Mucosa of rectum (tissue), 2 donors: Measurements from ENCODE around the gene OR10A3.

ENCODE experiments used
- H3K27ac ChIP-seq, 2 donors: one replicate each; pipeline ENCODE4 v1.7.0; 2013; ENCODE audit warnings: inconsistent platforms in 2 of 2, low read depth in 2 of 2, low read length in 2 of 2
- H3K27me3 ChIP-seq, 2 donors: one replicate each; pipeline ENCODE4 v1.7.0; 2013; ENCODE audit warnings: low read length in 2 of 2; ENCODE audit not compliant: control insufficient read depth in 2 of 2, insufficient read depth in 2 of 2
- H3K36me3 ChIP-seq, 2 donors: one replicate each; pipeline ENCODE4 v1.7.0; 2013; ENCODE audit warnings: low read length in 2 of 2; ENCODE audit not compliant: control insufficient read depth in 2 of 2, insufficient read depth in 2 of 2
- H3K4me1 ChIP-seq, 2 donors: one replicate each; pipeline ENCODE4 v1.7.0; 2013; ENCODE audit warnings: low read length in 2 of 2, mild to moderate bottlenecking in 1 of 2; ENCODE audit not compliant: control insufficient read depth in 2 of 2, insufficient read depth in 2 of 2
- H3K4me3 ChIP-seq, 2 donors: one replicate each; pipeline ENCODE4 v1.7.0; 2013; ENCODE audit warnings: low read length in 2 of 2
- H3K9ac ChIP-seq, 2 donors: one replicate each; pipeline ENCODE4 v1.7.0; 2013; ENCODE audit warnings: low read length in 2 of 2, low read depth in 1 of 2, mild to moderate bottlenecking in 1 of 2
- H3K9me3 ChIP-seq, 2 donors: one replicate each; pipeline ENCODE4 v1.7.0; 2013; ENCODE audit warnings: low read length in 2 of 2; ENCODE audit not compliant: control insufficient read depth in 2 of 2
- donor health status: healthy.
- donor health status: Normal muscosa, but diverticular disease.

Gene OR10A3

DNA sequence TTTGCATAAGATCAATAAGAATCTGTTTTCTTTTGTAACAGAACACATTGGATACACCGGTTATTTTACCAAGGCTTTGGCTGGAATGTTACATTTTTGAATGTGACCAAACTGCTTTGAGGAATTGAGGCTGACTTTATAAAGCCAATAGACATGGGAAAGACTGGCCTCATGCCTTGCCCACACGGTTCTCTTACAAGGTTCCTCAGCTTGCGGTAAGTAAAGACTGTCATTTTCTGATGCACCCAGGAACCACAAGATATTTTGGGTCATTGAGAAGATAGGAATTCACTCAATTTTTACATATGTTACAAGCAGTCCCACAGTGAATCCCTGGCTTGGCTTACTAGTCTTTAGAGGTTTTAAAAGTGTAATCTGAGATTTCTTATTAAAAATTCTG, 34.4 kb downstream of the OR10A3 start:
- Histone ChIP-seq H3K36me3 (no peaks in the 10 kb centered on the region), H3K27me3 (no peaks in the 10 kb centered on the region), H3K27ac (no peak overlapping the region), H3K9me3 (no peaks in the 10 kb centered on the region), H3K9ac (no peak overlapping the region), H3K4me3 (no peak overlapping the region), H3K4me1 (peaks cover 0 to 5% of the 10 kb centered on the region in 2 donors)

DNA sequence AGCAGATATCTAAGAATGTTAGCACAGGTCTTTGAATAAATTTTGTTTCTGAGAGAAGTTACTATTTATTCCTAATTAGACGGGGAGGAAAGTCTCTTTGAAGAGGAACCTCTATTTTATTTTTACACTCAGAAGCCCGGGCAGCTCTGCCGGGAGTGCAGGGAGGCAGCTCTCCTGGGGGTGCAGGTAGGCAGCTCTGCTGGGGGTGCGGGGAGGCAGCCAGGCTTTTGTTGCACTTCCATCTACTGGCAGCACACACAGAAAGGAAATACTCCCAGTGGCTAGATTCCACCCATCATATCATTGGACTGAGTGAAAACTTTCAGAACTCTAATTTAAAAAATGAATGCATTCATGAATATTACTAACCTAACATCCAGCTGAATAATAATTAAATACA, 35.0 kb downstream of the OR10A3 start:
- H3K9me3 ChIP-seq = no peaks in the 10 kb centered on the region
- H3K27me3 ChIP-seq = no peaks in the 10 kb centered on the region
- H3K36me3 ChIP-seq = no peaks in the 10 kb centered on the region
- no peak overlapping the region for H3K27ac ChIP-seq
- H3K4me1 ChIP-seq = peaks cover 0 to 8% of the 10 kb centered on the region in 2 donors
- no peak overlapping the region for H3K4me3 ChIP-seq
- no peak overlapping the region for H3K9ac ChIP-seq

GRCh38 chr11:7905961-7906429, 35.5 kb downstream of the OR10A3 start:
- H3K27me3 ChIP-seq = no peaks in the 10 kb centered on the region
- H3K4me3 ChIP-seq = no peak overlapping the region
- H3K36me3 ChIP-seq = no peaks in the 10 kb centered on the region
- no peaks in the 10 kb centered on the region for H3K9me3 ChIP-seq
- no peak overlapping the region for H3K9ac ChIP-seq
- H3K27ac ChIP-seq = no peak overlapping the region
- peaks cover 3 to 11% of the 10 kb centered on the region in 2 donors for H3K4me1 ChIP-seq

DNA sequence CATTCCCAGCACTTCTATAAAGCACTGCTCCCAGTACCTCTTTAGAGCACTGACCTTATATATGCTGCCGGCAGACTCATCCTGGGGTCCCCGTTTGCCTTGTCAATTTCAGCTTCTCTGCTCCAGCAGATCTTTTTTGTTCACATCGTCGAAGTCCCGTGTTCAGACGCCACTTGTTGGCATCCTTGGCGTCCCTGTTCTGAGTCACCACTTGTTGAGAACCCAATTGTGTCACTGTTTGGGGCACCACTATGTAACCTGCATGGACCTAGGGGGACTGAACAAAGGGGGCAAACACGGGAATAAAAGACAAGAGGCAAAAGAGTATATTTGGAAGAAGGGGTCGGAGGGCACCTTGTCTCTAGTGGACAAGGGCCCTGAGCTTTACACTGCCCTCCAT, 36.0 kb downstream of the OR10A3 start:
- no peaks in the 10 kb centered on the region for H3K9me3 ChIP-seq
- H3K4me1 ChIP-seq = peaks cover 6 to 13% of the 10 kb centered on the region in 2 donors
- no peak overlapping the region for H3K9ac ChIP-seq
- no peak overlapping the region for H3K27ac ChIP-seq
- no peaks in the 10 kb centered on the region for H3K36me3 ChIP-seq
- H3K27me3 ChIP-seq = no peaks in the 10 kb centered on the region
- H3K4me3 ChIP-seq = no peak overlapping the region

DNA sequence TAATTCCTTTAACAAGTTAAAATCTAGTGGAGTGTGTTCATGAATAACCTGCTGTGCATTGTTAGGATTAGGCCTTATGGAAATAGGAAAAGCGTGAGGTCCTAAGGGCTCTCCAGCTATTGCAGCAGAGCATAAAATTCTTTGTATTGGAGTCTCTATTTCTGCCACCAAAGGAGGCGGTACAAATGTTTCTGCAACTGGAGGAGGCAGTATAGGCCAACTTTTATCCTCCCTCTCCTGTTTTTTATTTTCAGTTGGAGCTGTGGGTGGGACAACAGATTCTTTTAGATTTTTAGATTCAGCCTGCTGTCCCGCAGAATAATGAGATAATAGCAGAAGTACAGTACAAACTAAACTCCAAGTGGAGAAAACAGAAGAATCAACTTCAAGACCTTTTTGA, 36.6 kb downstream of the OR10A3 start:
- Histone ChIP-seq H3K9me3 (no peaks in the 10 kb centered on the region), H3K4me3 (no peak overlapping the region), H3K27me3 (no peaks in the 10 kb centered on the region), H3K36me3 (no peaks in the 10 kb centered on the region), H3K9ac (no peak overlapping the region), H3K27ac (no peak overlapping the region), H3K4me1 (peaks cover 6 to 13% of the 10 kb centered on the region in 2 donors)

DNA sequence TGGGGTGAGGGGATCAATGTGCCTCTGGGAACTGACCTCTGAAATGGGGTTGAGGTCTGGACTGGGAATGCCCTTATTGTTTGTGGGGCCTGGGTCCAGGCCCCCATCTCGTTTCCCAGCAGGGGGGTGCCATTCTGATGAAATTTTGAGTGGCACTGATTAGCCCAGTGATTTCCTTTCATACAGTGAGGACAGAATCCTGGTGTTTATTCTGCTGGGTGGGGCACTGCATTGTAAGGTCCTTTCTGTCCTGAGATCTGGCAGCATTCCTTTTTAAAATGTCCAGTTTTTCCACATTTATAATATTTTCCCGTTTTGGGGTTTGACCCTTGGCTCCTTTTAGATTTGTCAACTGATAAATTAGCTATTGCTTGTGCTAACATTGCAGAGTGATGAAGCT, 37.6 kb downstream of the OR10A3 start:
- Histone ChIP-seq H3K9ac (peak overlapping the region in 1 of 2 donors; percentile 17), H3K27ac (peak overlapping the region in 1 of 2 donors; percentile 20), H3K4me3 (no peak overlapping the region)

DNA sequence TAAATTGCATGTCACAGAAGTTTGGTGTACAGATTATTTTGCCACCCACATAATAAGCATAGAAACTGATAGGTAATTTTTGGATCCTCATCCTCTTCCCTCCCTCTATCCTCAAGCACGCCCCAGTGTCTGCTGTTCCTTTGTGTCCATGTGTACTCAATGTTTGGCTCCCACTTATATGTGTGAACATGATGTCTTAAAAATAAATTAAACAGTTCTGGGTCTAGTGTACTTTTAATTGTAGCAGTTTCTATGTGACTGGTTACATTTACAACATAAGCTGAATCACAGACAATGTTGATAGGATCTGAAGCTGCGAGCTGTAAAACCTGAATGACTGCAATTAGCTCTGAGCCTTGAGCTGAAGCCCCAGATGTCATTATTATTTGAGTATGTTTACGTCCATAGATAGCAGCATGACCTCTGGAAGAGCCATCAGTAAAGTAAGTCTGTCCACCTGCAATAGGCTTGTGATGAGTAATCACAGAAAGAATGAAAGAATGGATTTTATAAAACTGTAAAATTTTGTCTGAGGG, 40.1 kb downstream of the OR10A3 start:
- Histone ChIP-seq H3K4me3 (no peak overlapping the region), H3K9me3 (no peaks in the 10 kb centered on the region), H3K27me3 (no peaks in the 10 kb centered on the region), H3K9ac (no peak overlapping the region), H3K27ac (no peak overlapping the region), H3K36me3 (no peaks in the 10 kb centered on the region), H3K4me1 (peaks cover 6 to 13% of the 10 kb centered on the region in 2 donors)

More for the DNA sequence above, 37.6 kb downstream of the OR10A3 start:
- Histone ChIP-seq H3K27me3 (no peaks in the 10 kb centered on the region), H3K4me1 (peaks cover 6 to 13% of the 10 kb centered on the region in 2 donors), H3K9me3 (no peaks in the 10 kb centered on the region), H3K36me3 (no peaks in the 10 kb centered on the region)

GRCh38 chr11:7900686-7901085, 40.8 kb downstream of the OR10A3 start:
- Histone ChIP-seq H3K9ac (no peak overlapping the region), H3K4me3 (no peak overlapping the region), H3K4me1 (peaks cover 6 to 12% of the 10 kb centered on the region in 2 donors), H3K27ac (no peak overlapping the region), H3K27me3 (no peaks in the 10 kb centered on the region), H3K9me3 (no peaks in the 10 kb centered on the region), H3K36me3 (no peaks in the 10 kb centered on the region)

- Histone ChIP-seq H3K27me3 (no peaks in the 10 kb centered on the region), H3K4me3 (no peak overlapping the region), H3K9ac (no peak overlapping the region), H3K36me3 (no peaks in the 10 kb centered on the region), H3K27ac (no peak overlapping the region), H3K9me3 (no peaks in the 10 kb centered on the region), H3K4me1 (peaks cover 6 to 13% of the 10 kb centered on the region in 2 donors)
These were observed 42.1 kb downstream of the OR10A3 start for GRCh38 chr11:7899418-7899817.

GRCh38 chr11:7898666-7899283, 42.7 kb downstream of the OR10A3 start:
- no peak overlapping the region for H3K27ac ChIP-seq
- H3K4me1 ChIP-seq = peaks cover 6 to 12% of the 10 kb centered on the region in 2 donors
- H3K9me3 ChIP-seq = no peaks in the 10 kb centered on the region
- no peaks in the 10 kb centered on the region for H3K27me3 ChIP-seq
- H3K36me3 ChIP-seq = no peaks in the 10 kb centered on the region
- no peak overlapping the region for H3K9ac ChIP-seq
- H3K4me3 ChIP-seq = no peak overlapping the region
